ENCODE data around the gene ABCB11. TPM values are rescaled to one million over a fixed set of nuclear protein-coding genes. Genes with fewer than 3 reads are reported as not detected.

The ABCB11 gene
- polyA plus RNA-seq, 1 donor from 2014 or later = not detected

GRCh38 chr2:168997118-168997521 lies 34.0 kb downstream of the ABCB11 start:
- Histone ChIP-seq H3K9ac (ENCODE audit: low read length) (no peak overlapping the region), H3F3A (ENCODE audit: insufficient read depth, low read length, poor library complexity, severe bottlenecking) (no peaks in the 10 kb centered on the region), H3K79me2 (replicated peaks; ENCODE audit: insufficient read depth, low read length) (no peaks in the 10 kb centered on the region), H3K4me2 (ENCODE audit: low read length) (peak overlapping the region; percentile 29), H3K27me3 (ENCODE audit: insufficient read depth, low read depth, low read length) (no peaks in the 10 kb centered on the region), H3K4me3 (ENCODE audit: low read length) (no peak overlapping the region), H4K20me1 (ENCODE audit: insufficient read depth) (no peaks in the 10 kb centered on the region), H3K27ac (ENCODE audit: low read length) (no peak overlapping the region), H3K36me3 (ENCODE audit: insufficient read depth, low read length) (no peaks in the 10 kb centered on the region), H3K9me3 (ENCODE audit: low read length) (no peaks in the 10 kb centered on the region), H3K9me2 (ENCODE audit: insufficient read depth, low read length) (no peaks in the 10 kb centered on the region), H2AFZ (ENCODE audit: low read depth, low read length) (no peak overlapping the region)
- TF ChIP-seq EZH2 (IDR thresholded peaks at IDR 0.05; ENCODE audit: borderline replicate concordance, insufficient read depth, low read length, poor library complexity, severe bottlenecking) (no peak), SMC3 (conservative IDR thresholded peaks at IDR 0.05; ENCODE audit: poor library complexity) (no peak), REST (IDR thresholded peaks at IDR 0.05; ENCODE audit: borderline replicate concordance) (peak; percentile 11)

- Histone ChIP-seq H2AFZ (ENCODE audit: low read depth, low read length) (no peak overlapping the region), H3K4me3 (ENCODE audit: low read length) (no peak overlapping the region), H3K9me2 (ENCODE audit: insufficient read depth, low read length) (no peaks in the 10 kb centered on the region), H3K9me3 (ENCODE audit: low read length) (no peaks in the 10 kb centered on the region), H3K36me3 (ENCODE audit: insufficient read depth, low read length) (no peaks in the 10 kb centered on the region), H3K79me2 (replicated peaks; ENCODE audit: insufficient read depth, low read length) (no peaks in the 10 kb centered on the region), H4K20me1 (ENCODE audit: insufficient read depth) (no peaks in the 10 kb centered on the region), H3F3A (ENCODE audit: insufficient read depth, low read length, poor library complexity, severe bottlenecking) (no peaks in the 10 kb centered on the region), H3K9ac (ENCODE audit: low read length) (no peak overlapping the region), H3K27me3 (ENCODE audit: insufficient read depth, low read depth, low read length) (no peaks in the 10 kb centered on the region), H3K27ac (ENCODE audit: low read length) (no peak overlapping the region), H3K4me2 (ENCODE audit: low read length) (no peak overlapping the region)
- no peak for TF ChIP-seq RAD21 (conservative IDR thresholded peaks at IDR 0.05)
- no peak for TF ChIP-seq POLR2AphosphoS5 (IDR thresholded peaks at IDR 0.05)
- TF ChIP-seq MXI1 (conservative IDR thresholded peaks at IDR 0.05; ENCODE audit: poor library complexity, severe bottlenecking) = no peak
- no peak for TF ChIP-seq EP300 (conservative IDR thresholded peaks at IDR 0.05; ENCODE audit: poor library complexity, severe bottlenecking)
- TF ChIP-seq REST (IDR thresholded peaks at IDR 0.05; ENCODE audit: borderline replicate concordance) = no peak
- no peak for TF ChIP-seq SMC3 (conservative IDR thresholded peaks at IDR 0.05; ENCODE audit: poor library complexity)
- no peak for TF ChIP-seq TAF1 (IDR thresholded peaks at IDR 0.05; ENCODE audit: low read depth)
- TF ChIP-seq EZH2 (IDR thresholded peaks at IDR 0.05; ENCODE audit: borderline replicate concordance, insufficient read depth, low read length, poor library complexity, severe bottlenecking) = no peak
- TF ChIP-seq CTCF (IDR thresholded peaks at IDR 0.05; ENCODE audit: poor library complexity, severe bottlenecking) = no peak
These were observed 35.4 kb downstream of the ABCB11 start for GRCh38 chr2:168995744-168996143.

Measured in neural cell (in vitro differentiated cells).